NCI-H2196 treated with DMSO at 0.1 percent for 48 hours (cell line): ENCODE data around the gene GALT.
"Not testable (repeated sequence)": the region's sequence is repeated elsewhere in the genome, so short reads cannot be mapped to it uniquely, and the experiment has no call there.

ENCODE experiments used
- DNase-seq: peaks from one replicate; lab custom pipeline; 2025; ENCODE audit not compliant: unreplicated experiment; lab: John Stamatoyannopoulos, UW

The GALT gene

GRCh38 chr9:34627716-34628655 is 18.5 kb upstream of the GALT start:
- DNase-seq: no peak

GRCh38 chr9:34628656-34629490 is 17.6 kb upstream of the GALT start, which contains the start of gene ARID3C:
ARID3C (minus strand) TSS chr9:34629066; CDS start chr9:34628014, 1,052 bp downstream.
- DNase-seq: no peak

GRCh38 chr9:34629491-34629808 is 17.0 kb upstream of the GALT start:
- DNase-seq: no peak

GRCh38 chr9:34630402-34631154 is 15.9 kb upstream of the GALT start:
- no peak for DNase-seq

GRCh38 chr9:34633166-34633565 is 13.3 kb upstream of the GALT start:
- DNase-seq: no peak

- peak; percentile 51 for DNase-seq
Measured at GRCh38 chr9:34633851-34634550, 12.5 kb upstream of the GALT start.

- DNase-seq: no peak
Measured at GRCh38 chr9:34634551-34635248, 11.8 kb upstream of the GALT start.

GRCh38 chr9:34635556-34635955 is 10.9 kb upstream of the GALT start:
- no peak for DNase-seq

- DNase-seq: no peak
Measured at GRCh38 chr9:34636791-34637355, 9.6 kb upstream of the GALT start.

GRCh38 chr9:34637356-34638137 is 8.9 kb upstream of the GALT start, which contains the start of gene SIGMAR1:
SIGMAR1 (minus strand) TSS chr9:34637787; CDS start chr9:34637697, 90 bp downstream.
- peak; percentile 88 for DNase-seq

GRCh38 chr9:34638138-34638445 is 8.4 kb upstream of the GALT start:
- no peak for DNase-seq

GRCh38 chr9:34639322-34639721 is 7.2 kb upstream of the GALT start:
- DNase-seq: not testable (repeated sequence)

GRCh38 chr9:34642679-34643078 is 3.8 kb upstream of the GALT start:
- no peak for DNase-seq

- no peak for DNase-seq
Measured at GRCh38 chr9:34644766-34645314, 1.6 kb upstream of the GALT start.

GRCh38 chr9:34647084-34647403 is 569 bp downstream of the GALT start:
- no peak for DNase-seq

GRCh38 chr9:34647651-34648050 is 1.2 kb downstream of the GALT start:
- no peak for DNase-seq

GRCh38 chr9:34648673-34649072 is 2.2 kb downstream of the GALT start:
- no peak for DNase-seq

- no peak for DNase-seq
Measured at GRCh38 chr9:34650816-34651215, 4.3 kb downstream of the GALT start.

GRCh38 chr9:34651321-34651720 is 4.8 kb downstream of the GALT start:
- no peak for DNase-seq
